Hepatocyte (in vitro differentiated cells): Measurements from ENCODE around the gene MTA2. TPM values are rescaled to one million over a fixed set of nuclear protein-coding genes. Genes with fewer than 3 reads are reported as not detected.
A peak's percentile ranks its signal among the peaks of the same experiment; 100 is the strongest.

Experiments
- DNase-seq: peaks from one replicate; pipeline ENCODE4 v3.0.0-alpha.2; 2016; ENCODE audit warnings: low spot score
- H2AFZ ChIP-seq: fragments of 200-600 bp; sonication (generic); 2 replicates; pipeline ENCODE4 v1.6.0; 2016; ENCODE audit warnings: antibody characterized with exemption, mild to moderate bottlenecking
- H3K27ac ChIP-seq: fragments of 200-600 bp; sonication (generic); 2 replicates; pipeline ENCODE4 v1.5.1; 2016; ENCODE audit warnings: mild to moderate bottlenecking
- H3K27me3 ChIP-seq: fragments of 200-600 bp; sonication (generic); 2 replicates; pipeline ENCODE4 v1.6.1; 2016
- H3K36me3 ChIP-seq: fragments of 200-600 bp; sonication (generic); replicated peaks from 2 replicates; pipeline ENCODE4 v1.5.1; 2016; ENCODE audit warnings: low read depth; ENCODE audit not compliant: insufficient read depth
- H3K4me1 ChIP-seq: fragments of 200-600 bp; sonication (generic); 2 replicates; pipeline ENCODE4 v1.5.1; 2016; ENCODE audit warnings: mild to moderate bottlenecking, moderate library complexity; ENCODE audit not compliant: insufficient read depth
- H3K4me2 ChIP-seq: fragments of 200-600 bp; sonication (generic); 2 replicates; pipeline ENCODE4 v1.6.0; 2016
- H3K4me3 ChIP-seq: fragments of 200-600 bp; sonication (generic); 2 replicates; pipeline ENCODE4 v1.5.1; 2016; ENCODE audit warnings: mild to moderate bottlenecking
- H3K79me2 ChIP-seq: fragments of 200-600 bp; sonication (generic); 2 replicates; pipeline ENCODE4 v1.6.0; 2017; ENCODE audit warnings: mild to moderate bottlenecking
- H3K9me2 ChIP-seq: fragments of 200-600 bp; sonication (generic); replicated peaks from 2 replicates; pipeline ENCODE4 v1.6.0; 2017; ENCODE audit warnings: mild to moderate bottlenecking; ENCODE audit not compliant: insufficient read depth
- H3K9me3 ChIP-seq: fragments of 200-600 bp; sonication (generic); 2 replicates; pipeline ENCODE4 v1.5.1; 2016; ENCODE audit warnings: low read depth, mild to moderate bottlenecking
- H4K20me1 ChIP-seq: fragments of 200-600 bp; sonication (generic); 2 replicates; pipeline ENCODE4 v1.6.0; 2016; ENCODE audit warnings: mild to moderate bottlenecking; ENCODE audit not compliant: insufficient read depth, poor library complexity, severe bottlenecking
- EZH2 ChIP-seq: fragments of 200-600 bp; sonication (generic); IDR thresholded peaks from 2 replicates; pipeline ENCODE4 v1.6.1; 2016; ENCODE audit warnings: antibody characterized with exemption, mild to moderate bottlenecking, borderline replicate concordance
- EZH2phosphoT487 ChIP-seq: fragments of 200-600 bp; sonication (generic); IDR thresholded peaks from one replicate; pipeline ENCODE4 v1.6.1; 2018; ENCODE audit warnings: antibody characterized with exemption, mild to moderate bottlenecking, low read depth, moderate library complexity; ENCODE audit not compliant: unreplicated experiment, severe bottlenecking
- WGBS: methylation state at CpG from one replicate; pipeline ENCODE4 v1.1.6; 2016; ENCODE audit warnings: low lambda C conversion rate; ENCODE audit errors: missing lambda C conversion rate; 5-methylcytosine and 5-hydroxymethylcytosine counted together
- polyA plus RNA-seq: library from polyadenylated mRNA; unstranded; fragments of >200 nt; fragmentation: Nextera tagmentation; extraction: Ambion mirVana; gene quantifications from 2 replicates; pipeline ENCODE4 v1.2.1, GENCODE V29; 2016
- total RNA-seq: library from RNA; depleted of rRNA; stranded (reverse); fragments of >200 nt; gene quantifications from 2 replicates; pipeline ENCODE4 v1.2.3, GENCODE V29; 2014
- TF ChIP-seq, protein P1 (sequence below): fragments of 200-600 bp; sonication (generic); IDR thresholded peaks from 2 replicates; pipeline ENCODE4 v1.5.1; 2016; ENCODE audit warnings: antibody characterized with exemption, mild to moderate bottlenecking; ENCODE audit not compliant: poor library complexity

MTA2 gene
- total and polyA plus RNA-seq, 2 experiments from 2014 or later: 25.6 to 53.1 TPM

- Histone ChIP-seq H3K9me2 (no peaks in the 10 kb centered on the region), H3K36me3 (no peaks in the 10 kb centered on the region), H3K4me2 (peak overlapping the region; percentile 23), H3K9me3 (no peaks in the 10 kb centered on the region), H3K27ac (peak overlapping the region; percentile 99), H2AFZ (no peak overlapping the region), H4K20me1 (no peaks in the 10 kb centered on the region), H3K4me3 (no peak overlapping the region), H3K27me3 (no peaks in the 10 kb centered on the region), H3K4me1 (peaks cover 59% of the 10 kb centered on the region), H3K79me2 (peaks cover 14% of the 10 kb centered on the region)
- TF ChIP-seq EZH2 (no peak), EZH2phosphoT487 (no peak)
- TF ChIP-seq, protein P1, sequence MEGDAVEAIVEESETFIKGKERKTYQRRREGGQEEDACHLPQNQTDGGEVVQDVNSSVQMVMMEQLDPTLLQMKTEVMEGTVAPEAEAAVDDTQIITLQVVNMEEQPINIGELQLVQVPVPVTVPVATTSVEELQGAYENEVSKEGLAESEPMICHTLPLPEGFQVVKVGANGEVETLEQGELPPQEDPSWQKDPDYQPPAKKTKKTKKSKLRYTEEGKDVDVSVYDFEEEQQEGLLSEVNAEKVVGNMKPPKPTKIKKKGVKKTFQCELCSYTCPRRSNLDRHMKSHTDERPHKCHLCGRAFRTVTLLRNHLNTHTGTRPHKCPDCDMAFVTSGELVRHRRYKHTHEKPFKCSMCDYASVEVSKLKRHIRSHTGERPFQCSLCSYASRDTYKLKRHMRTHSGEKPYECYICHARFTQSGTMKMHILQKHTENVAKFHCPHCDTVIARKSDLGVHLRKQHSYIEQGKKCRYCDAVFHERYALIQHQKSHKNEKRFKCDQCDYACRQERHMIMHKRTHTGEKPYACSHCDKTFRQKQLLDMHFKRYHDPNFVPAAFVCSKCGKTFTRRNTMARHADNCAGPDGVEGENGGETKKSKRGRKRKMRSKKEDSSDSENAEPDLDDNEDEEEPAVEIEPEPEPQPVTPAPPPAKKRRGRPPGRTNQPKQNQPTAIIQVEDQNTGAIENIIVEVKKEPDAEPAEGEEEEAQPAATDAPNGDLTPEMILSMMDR: no peak
- DNase-seq: peak; percentile 53
- 44% methylated on average over 4 of the region's 4 CpGs for WGBS
These were observed 46.1 kb downstream of the MTA2 start for GRCh38 chr11:62555464-62556107.

- Histone ChIP-seq H3K9me2 (no peaks in the 10 kb centered on the region), H3K9me3 (no peaks in the 10 kb centered on the region), H2AFZ (no peak overlapping the region), H3K79me2 (peaks cover 12% of the 10 kb centered on the region), H3K4me1 (peaks cover 60% of the 10 kb centered on the region), H3K36me3 (no peaks in the 10 kb centered on the region), H3K4me2 (no peak overlapping the region), H3K4me3 (no peak overlapping the region), H3K27ac (peak overlapping the region; percentile 99), H4K20me1 (no peaks in the 10 kb centered on the region), H3K27me3 (no peaks in the 10 kb centered on the region)
- DNase-seq: no peak
- 82% methylated on average over 7 of the region's 7 CpGs for WGBS
- TF ChIP-seq EZH2: no peak
- TF ChIP-seq EZH2phosphoT487: no peak
- TF ChIP-seq, protein P1: no peak
These were observed 47.1 kb downstream of the MTA2 start for GRCh38 chr11:62554387-62555167.

DNA sequence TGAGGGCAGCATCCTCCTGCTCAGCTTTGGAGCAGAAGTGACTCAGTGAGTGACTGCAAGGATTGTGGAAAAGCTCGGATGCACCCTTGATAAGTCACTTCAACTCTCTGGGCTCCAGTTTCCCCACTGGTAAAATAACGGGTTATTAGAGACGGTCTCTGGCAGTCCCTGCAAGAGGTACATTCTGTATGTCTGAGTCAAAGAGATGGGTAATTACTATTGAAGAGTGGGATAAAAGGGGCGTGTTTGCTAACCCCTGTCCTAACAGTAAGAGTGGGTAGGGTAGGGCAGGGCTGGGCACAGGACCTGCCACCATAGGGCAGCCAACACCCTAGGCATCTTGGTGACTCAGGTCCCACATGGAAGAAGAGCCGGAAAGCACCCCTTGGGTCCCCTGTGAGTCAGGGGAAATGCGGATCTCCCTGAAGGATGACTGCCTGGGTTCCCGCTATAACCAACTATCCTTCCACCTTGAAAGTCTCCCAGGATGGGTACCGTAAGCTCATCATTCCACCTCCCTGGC is 47.8 kb downstream of the MTA2 start:
- Histone ChIP-seq H4K20me1 (no peaks in the 10 kb centered on the region), H3K9me3 (no peaks in the 10 kb centered on the region), H3K79me2 (peaks cover 5% of the 10 kb centered on the region), H3K27ac (peak overlapping the region; percentile 99), H3K4me2 (peak overlapping the region; percentile 71), H3K9me2 (no peaks in the 10 kb centered on the region), H3K4me1 (peaks cover 66% of the 10 kb centered on the region), H3K4me3 (no peak overlapping the region), H3K27me3 (no peaks in the 10 kb centered on the region), H2AFZ (no peak overlapping the region), H3K36me3 (no peaks in the 10 kb centered on the region)
- 76% methylated on average over 8 of the region's 8 CpGs for WGBS
- no peak for DNase-seq
- TF ChIP-seq EZH2 (no peak), EZH2phosphoT487 (no peak)
- TF ChIP-seq, protein P1: no peak
